HS-5 (cell line): Measurements from ENCODE around the gene CHIC2.
"Not testable (repeated sequence)": the region's sequence is repeated elsewhere in the genome, so short reads cannot be mapped to it uniquely, and the experiment has no call there.

Experiments
- DNase-seq: peaks from one replicate; pipeline ENCODE4 v3.0.0-alpha.2; 2012; ENCODE audit warnings: low read depth

Gene CHIC2

GRCh38 chr4:54061067-54061466 is 3.3 kb downstream of the CHIC2 start:
- DNase-seq: no peak

DNA sequence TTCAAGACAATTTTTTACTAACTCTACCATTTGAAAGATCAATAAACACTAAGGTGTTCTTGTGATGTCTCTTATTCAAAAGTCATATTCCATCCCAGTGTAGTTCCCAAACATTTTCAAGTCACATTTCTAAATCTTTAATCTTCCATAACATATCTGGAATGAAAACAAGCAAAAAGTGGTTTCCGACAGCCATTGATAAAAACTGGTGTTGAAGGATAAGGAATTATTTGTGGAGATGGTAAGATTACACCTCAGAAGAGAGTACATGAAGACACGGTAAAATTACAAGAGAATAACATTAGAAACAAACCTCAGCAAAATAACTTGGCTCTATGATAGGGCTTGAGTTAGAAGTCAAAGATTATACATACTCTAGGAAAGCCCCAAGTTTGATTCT is 4.3 kb downstream of the CHIC2 start:
- DNase-seq: no peak

DNA sequence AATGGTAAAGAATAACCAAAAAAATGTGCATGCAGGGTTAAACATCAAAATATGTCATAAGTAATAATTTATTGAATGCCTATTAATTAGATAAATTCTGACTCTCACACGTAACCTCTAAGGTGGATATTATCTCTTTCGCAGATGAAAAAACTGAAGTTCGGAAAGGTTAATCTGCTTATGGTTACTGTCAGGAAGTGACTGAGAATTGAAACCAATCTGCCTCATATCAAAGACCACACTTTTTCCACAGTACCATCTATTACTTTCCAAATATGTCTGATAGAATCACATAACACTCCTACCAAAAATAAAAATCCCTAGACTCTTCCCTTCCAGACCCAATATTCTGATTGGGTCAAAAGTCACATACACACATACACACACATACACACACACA is 6.2 kb downstream of the CHIC2 start:
- DNase-seq: no peak

DNA sequence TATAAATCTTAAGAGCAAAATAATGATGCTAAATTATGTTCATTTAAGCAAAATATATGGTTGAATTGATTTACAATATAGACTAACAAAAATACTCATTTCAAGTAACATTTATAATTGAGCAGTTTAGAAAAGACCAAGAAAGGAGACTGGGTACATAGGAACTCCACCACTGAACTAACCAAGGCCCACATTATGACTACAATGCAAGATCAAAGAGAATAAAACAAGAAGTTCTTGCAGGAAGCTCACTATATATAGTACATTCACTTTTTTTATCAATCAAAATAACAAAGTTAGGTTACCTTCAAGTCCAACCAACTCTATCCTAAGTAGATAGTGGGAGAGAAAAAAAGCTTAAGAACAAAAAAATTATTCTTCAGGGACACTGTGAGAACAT is 8.0 kb downstream of the CHIC2 start:
- DNase-seq: no peak

DNA sequence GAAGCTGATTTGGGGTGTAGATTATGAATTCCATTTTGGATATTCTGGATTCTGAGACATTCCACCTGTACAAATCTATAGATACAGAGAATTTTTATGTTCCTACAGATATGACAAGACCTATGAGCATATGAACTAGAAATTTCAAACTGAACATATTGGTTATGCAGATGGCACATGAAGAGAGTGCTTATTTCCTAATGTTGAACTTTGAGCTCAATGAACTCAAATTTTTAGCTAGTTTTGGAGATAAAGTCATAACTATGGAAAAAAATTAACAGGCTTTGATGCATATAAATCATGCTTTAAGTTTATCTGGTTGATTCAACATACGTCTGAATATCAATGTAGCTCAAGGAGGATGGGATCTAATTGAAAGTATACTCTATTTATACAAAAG is 8.9 kb downstream of the CHIC2 start:
- no peak for DNase-seq

DNA sequence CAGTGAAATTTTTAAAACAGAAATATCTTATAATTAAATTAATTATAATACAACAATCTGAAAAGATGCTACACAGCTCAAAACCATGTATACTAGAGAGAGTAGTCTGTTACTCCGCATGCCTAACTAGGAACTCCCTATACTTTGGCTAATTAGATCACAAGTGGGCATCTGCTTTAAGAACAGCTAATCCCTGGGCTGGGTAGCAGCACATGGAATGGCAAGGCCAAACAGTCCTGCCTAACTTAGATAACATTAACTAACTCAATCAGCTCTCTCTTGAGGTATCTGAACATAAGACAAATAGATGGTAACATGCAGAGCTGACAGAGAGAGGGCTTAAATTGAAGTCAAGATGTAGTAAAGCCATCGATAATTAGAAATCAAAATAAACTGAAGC is 9.9 kb downstream of the CHIC2 start:
- no peak for DNase-seq

- not testable (repeated sequence) for DNase-seq
Measured at GRCh38 chr4:54053322-54053721, 11.1 kb downstream of the CHIC2 start.

DNA sequence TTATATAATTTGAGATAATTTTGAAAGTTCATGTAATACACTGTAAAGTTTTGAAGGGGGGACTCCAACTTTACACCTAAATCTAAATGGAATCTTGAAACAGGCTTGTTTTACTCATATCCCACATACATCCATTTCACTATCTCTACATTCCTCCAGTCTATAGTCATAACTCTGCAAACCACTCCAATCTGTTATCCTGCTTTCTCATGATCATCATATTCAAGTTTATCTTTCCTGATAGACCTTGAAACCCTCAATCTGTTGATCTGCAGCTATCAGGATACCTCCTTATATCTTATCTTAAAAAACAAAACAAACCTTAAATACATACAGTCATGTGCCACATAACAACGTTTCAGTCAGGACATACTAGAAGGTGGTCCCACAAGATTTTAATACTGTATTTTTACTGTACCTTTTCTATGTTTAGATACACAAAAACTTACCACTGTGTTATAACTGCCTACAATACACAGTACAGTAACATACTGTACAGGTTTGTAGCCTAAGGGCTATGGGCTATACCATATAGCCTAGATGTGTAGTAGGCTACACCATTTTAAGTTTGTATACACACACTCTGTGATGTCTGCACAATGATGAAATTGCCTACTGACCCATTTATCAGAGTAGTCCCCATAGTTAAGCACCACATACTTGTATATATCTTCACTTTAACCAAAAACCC is 14.0 kb downstream of the CHIC2 start:
- peak; percentile 55 for DNase-seq

- DNase-seq: not testable (repeated sequence)
Measured at GRCh38 chr4:54043630-54044029, 20.8 kb downstream of the CHIC2 start.

- no peak for DNase-seq
Measured at GRCh38 chr4:54041933-54042332, 22.5 kb downstream of the CHIC2 start.

GRCh38 chr4:54041100-54041499 is 23.3 kb downstream of the CHIC2 start:
- DNase-seq: no peak

DNA sequence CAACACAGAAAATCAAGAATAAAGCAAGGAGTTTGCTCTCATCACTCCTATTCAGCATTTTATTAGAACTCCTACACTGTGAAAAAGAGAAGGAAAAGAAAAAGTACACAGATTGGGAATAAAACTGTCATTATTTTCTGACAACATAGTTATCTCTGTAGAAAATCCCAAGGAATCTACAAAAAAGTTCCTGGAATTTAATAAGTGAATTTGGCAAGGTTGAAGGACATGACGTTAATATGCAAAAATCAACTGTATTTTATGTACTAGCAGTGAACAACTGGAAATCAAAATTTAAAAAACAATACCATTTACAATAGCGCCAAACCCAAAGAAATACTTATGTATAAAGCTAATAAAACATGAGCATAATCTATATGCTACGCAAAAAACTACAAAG is 26.3 kb downstream of the CHIC2 start:
- DNase-seq: no peak

DNA sequence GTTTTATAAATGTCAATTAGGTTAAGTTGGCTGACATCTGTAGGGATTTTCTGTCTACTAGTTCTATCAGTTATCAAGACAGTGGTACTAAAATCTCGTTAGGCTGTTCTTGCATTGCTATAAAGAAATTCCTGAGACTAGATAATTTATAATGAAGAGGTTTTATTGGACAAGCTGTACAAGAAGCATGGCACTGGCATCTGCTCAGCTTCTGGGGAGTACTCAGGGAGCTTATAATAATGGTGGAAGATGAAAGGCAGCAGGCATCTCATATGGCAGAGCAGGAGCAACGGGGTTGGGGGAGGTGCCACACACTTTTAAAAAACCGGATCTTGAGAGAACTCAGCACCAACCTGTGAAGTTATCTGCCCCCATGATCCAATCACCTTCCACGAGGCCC is 28.2 kb downstream of the CHIC2 start:
- no peak for DNase-seq

GRCh38 chr4:54032558-54033135 is 31.8 kb downstream of the CHIC2 start:
- DNase-seq: no peak

DNA sequence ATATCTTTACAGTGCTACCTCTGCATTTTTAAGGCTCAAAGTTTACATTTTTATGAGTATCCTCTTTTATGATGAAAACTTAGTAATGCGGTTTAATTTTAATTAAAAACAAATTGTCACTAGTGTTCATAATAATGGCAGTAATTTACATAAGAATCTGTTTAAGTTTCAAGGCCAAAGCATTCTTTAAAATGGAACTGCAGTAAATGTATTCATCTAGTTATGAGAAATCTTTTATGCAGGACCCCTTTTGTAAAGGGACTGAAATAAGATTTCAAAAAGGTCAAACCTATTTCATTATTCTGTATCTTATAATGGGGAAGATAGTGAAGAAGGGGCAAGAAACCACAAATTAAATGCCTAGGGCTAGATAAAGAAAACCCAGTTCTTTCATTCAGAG is 37.1 kb downstream of the CHIC2 start:
- DNase-seq: no peak

GRCh38 chr4:54025582-54025981 is 38.8 kb downstream of the CHIC2 start:
- no peak for DNase-seq

GRCh38 chr4:54023019-54023418 is 41.4 kb downstream of the CHIC2 start:
- DNase-seq: not testable (repeated sequence)

DNA sequence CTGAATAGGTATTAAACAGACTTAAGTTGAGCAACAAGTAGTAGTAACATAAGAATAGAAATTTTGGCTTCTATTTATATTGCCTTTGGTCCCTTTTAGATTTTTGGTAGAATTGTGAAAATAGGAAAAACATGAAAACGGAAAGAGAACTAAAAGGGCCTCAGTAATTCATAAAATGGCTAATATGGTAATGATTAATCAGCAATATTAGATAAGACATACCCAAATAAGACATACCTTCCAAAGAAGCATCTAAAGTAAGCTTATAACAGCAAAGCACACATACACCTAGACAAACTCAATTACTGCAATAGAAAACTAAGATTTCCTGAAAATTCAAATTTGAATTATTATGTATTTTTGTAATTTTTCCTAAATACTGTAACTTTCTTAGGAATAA is 46.4 kb downstream of the CHIC2 start:
- DNase-seq: no peak

DNA sequence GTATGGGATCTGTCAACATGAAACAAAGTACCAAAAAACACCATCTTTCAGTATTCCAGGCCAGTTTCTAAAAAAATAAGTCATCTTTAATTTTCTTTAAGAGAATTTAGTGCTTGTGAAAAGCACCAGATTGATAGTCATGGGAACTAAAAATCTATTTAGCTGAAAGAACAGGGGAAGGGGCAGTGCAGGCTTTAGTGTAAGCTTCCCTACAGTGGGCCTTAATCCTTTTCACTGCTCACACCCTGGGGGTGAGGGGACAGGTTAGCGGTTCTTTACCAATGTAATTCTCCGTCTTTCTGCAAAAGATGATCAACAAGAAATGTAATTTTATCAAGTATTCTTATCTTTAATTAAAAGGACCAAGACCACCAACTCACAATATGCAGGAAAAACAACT is 47.1 kb downstream of the CHIC2 start:
- DNase-seq: no peak

GRCh38 chr4:54016504-54016903 is 47.9 kb downstream of the CHIC2 start:
- no peak for DNase-seq

DNA sequence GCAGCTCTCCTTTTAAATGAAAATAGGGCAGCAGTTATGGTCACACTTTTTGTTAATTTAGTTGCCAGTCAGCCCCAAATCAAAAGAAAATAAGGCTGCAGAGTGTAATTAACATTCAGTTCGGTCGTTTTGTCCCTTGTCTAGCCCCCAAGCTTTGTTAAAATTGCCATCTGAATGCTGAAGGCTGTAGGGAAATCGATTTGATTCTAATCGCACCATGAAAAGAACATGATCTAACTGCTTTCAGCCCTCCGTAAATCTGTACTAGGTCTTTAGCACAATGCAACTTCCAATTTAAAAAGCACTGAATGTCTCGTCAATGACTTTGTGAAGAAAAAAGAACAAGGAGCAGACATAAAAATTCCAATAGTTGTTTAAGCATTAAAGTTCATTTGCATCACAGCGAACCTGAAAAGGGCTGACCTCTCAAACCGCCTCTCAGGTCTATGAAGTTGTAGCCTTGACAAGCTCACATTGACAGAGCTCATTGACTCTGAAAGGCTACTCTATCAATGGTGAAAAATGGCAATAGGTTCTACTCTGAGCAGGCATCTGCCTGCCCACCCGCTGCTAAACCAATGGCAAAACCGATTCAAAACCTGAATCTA is 48.9 kb downstream of the CHIC2 start:
- DNase-seq: no peak

DNA sequence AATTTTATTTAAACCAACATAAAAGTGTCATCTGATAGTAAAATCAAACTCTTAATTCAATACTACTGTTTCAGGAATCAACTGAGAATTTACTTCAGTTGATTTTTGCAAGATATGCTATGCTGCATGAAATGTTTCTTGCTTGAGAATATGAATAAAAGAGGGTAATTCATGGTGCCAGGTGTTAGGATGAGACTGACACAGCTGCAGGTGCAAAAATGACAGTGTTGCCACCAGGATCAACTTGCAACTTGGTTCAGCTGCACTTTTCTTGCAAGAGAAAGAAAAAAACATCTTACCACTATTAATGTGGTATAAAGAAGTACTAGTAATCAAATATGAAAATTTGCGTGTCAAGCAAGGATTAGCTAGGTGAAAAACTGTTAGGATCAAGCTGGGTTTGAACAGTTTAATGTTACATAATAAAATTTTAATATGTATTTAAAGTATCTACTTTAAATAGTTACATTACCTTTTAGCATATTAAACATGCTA is 49.7 kb downstream of the CHIC2 start:
- DNase-seq: no peak

- DNase-seq: no peak
Measured at GRCh38 chr4:54011201-54011600, 53.2 kb downstream of the CHIC2 start.

DNA sequence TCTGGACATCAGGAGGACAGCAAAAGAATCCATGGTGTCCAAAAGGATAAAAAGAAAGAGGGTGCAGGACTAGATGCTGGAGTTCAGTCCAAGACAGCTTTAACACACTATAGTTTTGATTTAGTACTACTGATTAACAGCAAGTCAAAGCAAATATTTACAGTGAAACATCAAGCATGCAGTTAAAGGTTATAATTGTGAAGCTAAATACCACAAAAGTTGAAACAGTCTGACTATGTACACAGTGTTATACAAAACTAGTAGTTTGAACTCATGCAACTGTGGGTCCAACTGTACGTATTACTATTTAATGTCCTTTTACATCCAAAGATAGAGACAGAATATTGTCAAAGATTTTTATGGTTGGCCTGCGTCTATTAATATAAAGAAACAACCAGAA is 57.6 kb downstream of the CHIC2 start:
- no peak for DNase-seq
